OCI-LY7 (cell line): ENCODE measurements around the gene SLC30A7. TPM values are rescaled to one million over a fixed set of nuclear protein-coding genes. Genes with fewer than 3 reads are reported as not detected.

ENCODE experiments used
- BruUV-seq: library from RNA; stranded (reverse); fragments of 400-500 nt; replicated peaks from 2 replicates; lab custom pipeline; 2021; lab: Mats Ljungman, UMichigan
- CTCF ChIA-PET: fragments of 300-600 bp; sonication (Branson Sonifier 250); formaldehyde crosslinking; loops from one replicate; lab custom pipeline; 2022; ENCODE audit warnings: antibody characterized with exemption; ENCODE audit not compliant: unreplicated experiment; lab: Charles Lee
- POLR2A ChIA-PET: fragments of 300-600 bp; sonication (Branson Sonifier 250); formaldehyde crosslinking; loops from one replicate; lab custom pipeline; 2022; ENCODE audit warnings: antibody characterized with exemption; lab: Charles Lee
- DNase-seq: peaks from one replicate; pipeline ENCODE4 v3.0.0-alpha.2; 2015; ENCODE audit warnings: low spot score
- H2AFZ ChIP-seq: fragments of 200-600 bp; sonication (generic), shearing (Covaris generic); 2 replicates; pipeline ENCODE4 v1.6.1; 2014; ENCODE audit warnings: mild to moderate bottlenecking, antibody characterized with exemption, low read length, moderate library complexity
- H3K27ac ChIP-seq: fragments of 200-600 bp; sonication (generic); 2 replicates; pipeline ENCODE4 v1.5.1; 2014; ENCODE audit warnings: mixed run types, low read depth, mild to moderate bottlenecking, moderate library complexity, low read length, inconsistent platforms; ENCODE audit not compliant: poor library complexity, severe bottlenecking
- H3K36me3 ChIP-seq: fragments of 200-600 bp; sonication (generic); 2 replicates; pipeline ENCODE4 v1.6.1; 2014; ENCODE audit warnings: mild to moderate bottlenecking, antibody characterized with exemption, low read length, moderate library complexity, mixed read lengths; ENCODE audit not compliant: insufficient read depth
- H3K4me1 ChIP-seq: fragments of 200-600 bp; sonication (generic); 2 replicates; pipeline ENCODE4 v1.5.1; 2014; ENCODE audit warnings: mild to moderate bottlenecking, low read length; ENCODE audit not compliant: insufficient read depth, poor library complexity, severe bottlenecking
- H3K4me2 ChIP-seq: fragments of 200-600 bp; sonication (generic); 2 replicates; pipeline ENCODE4 v1.6.1; 2014; ENCODE audit warnings: mild to moderate bottlenecking, low read length
- H3K4me3 ChIP-seq: fragments of 200-600 bp; sonication (generic); 2 replicates; pipeline ENCODE4 v1.5.1; 2014; ENCODE audit warnings: mild to moderate bottlenecking, low read depth, low read length; ENCODE audit not compliant: poor library complexity, severe bottlenecking
- H3K79me2 ChIP-seq: fragments of 200-600 bp; sonication (generic); 2 replicates; pipeline ENCODE4 v1.6.1; 2016; ENCODE audit warnings: low read depth, mild to moderate bottlenecking, low read length, moderate library complexity, mixed read lengths; ENCODE audit not compliant: insufficient read depth
- H3K9me2 ChIP-seq: fragments of 200-600 bp; sonication (generic); 2 replicates; pipeline ENCODE4 v1.6.1; 2016; ENCODE audit warnings: mild to moderate bottlenecking, low read length, mixed read lengths; ENCODE audit not compliant: insufficient read depth
- H3K9me3 ChIP-seq: fragments of 200-600 bp; sonication (generic); 2 replicates; pipeline ENCODE4 v1.6.1; 2014; ENCODE audit warnings: mild to moderate bottlenecking, mixed run types, low read length, mixed read lengths
- H4K20me1 ChIP-seq: fragments of 200-600 bp; sonication (generic); 2 replicates; pipeline ENCODE4 v1.6.1; 2014; ENCODE audit warnings: mild to moderate bottlenecking, antibody characterized with exemption, low read length, moderate library complexity, mixed read lengths; ENCODE audit not compliant: insufficient read depth
- EZH2phosphoT487 ChIP-seq: fragments of 200-600 bp; sonication (generic); IDR thresholded peaks from 2 replicates; pipeline ENCODE4 v1.6.1; 2018; ENCODE audit warnings: low read depth, borderline replicate concordance, mild to moderate bottlenecking, mixed run types, antibody characterized with exemption, low read length, moderate library complexity, mixed read lengths
- intact Hi-C: fragments of 100-400 bp; cut with micrococcal nuclease; formaldehyde crosslinking; loops from one replicate; pipeline ENCODE4 v1.10.0; 2022; ENCODE audit not compliant: unreplicated experiment
- total RNA-seq, 2 experiments: library from RNA; depleted of rRNA in 1 of 2; stranded (reverse); fragments of >200 nt in 1 of 2; shearing (Covaris generic) in 1 of 2; gene quantifications; 2 replicates each; pipeline ENCODE4 v1.2.3, GENCODE V29; 2014 to 2022
- TF ChIP-seq, protein P1 (sequence below): fragments of 200-600 bp; sonication (generic); conservative IDR thresholded peaks from 2 replicates; pipeline ENCODE4 v1.5.1; 2014; ENCODE audit warnings: mild to moderate bottlenecking, antibody characterized with exemption, low read length, moderate library complexity, mixed read lengths

The SLC30A7 gene
- total RNA-seq, 2 experiments from 2014 or later: 8.6 to 15.3 TPM

DNA sequence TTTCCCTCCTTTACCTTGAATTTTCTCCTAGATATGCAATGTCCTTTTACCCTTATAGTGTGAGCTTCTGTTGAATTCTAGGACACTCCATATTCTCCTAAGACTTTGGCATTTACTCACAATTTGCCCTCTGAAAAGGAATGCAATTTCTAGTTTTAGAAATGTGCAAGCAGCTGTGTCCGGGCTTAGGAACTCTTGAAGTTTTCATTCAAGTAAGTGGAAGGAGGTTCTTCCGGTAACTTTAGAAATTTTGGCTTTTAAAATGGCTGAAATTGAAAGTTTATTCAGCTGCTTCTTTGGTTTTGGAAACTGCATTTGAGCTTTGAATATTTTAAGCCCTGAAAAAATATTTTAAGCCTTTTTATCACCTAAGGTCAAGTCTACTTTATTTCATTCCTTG lies 73.4 kb downstream of the SLC30A7 start:
- Histone ChIP-seq H2AFZ (no peak overlapping the region), H3K27ac (no peak overlapping the region), H3K36me3 (peaks cover 43% of the 10 kb centered on the region), H3K4me3 (no peak overlapping the region), H3K9me3 (no peaks in the 10 kb centered on the region), H3K4me1 (no peaks in the 10 kb centered on the region), H3K9me2 (no peaks in the 10 kb centered on the region), H4K20me1 (no peaks in the 10 kb centered on the region), H3K79me2 (no peaks in the 10 kb centered on the region), H3K4me2 (no peak overlapping the region)
- TF ChIP-seq, protein P1, sequence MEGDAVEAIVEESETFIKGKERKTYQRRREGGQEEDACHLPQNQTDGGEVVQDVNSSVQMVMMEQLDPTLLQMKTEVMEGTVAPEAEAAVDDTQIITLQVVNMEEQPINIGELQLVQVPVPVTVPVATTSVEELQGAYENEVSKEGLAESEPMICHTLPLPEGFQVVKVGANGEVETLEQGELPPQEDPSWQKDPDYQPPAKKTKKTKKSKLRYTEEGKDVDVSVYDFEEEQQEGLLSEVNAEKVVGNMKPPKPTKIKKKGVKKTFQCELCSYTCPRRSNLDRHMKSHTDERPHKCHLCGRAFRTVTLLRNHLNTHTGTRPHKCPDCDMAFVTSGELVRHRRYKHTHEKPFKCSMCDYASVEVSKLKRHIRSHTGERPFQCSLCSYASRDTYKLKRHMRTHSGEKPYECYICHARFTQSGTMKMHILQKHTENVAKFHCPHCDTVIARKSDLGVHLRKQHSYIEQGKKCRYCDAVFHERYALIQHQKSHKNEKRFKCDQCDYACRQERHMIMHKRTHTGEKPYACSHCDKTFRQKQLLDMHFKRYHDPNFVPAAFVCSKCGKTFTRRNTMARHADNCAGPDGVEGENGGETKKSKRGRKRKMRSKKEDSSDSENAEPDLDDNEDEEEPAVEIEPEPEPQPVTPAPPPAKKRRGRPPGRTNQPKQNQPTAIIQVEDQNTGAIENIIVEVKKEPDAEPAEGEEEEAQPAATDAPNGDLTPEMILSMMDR: no peak
- TF ChIP-seq EZH2phosphoT487: no peak
- DNase-seq: no peak
- intact Hi-C loops: no loop called here
- CTCF ChIA-PET: no interaction called here
- POLR2A ChIA-PET: no interaction called here
- BruUV-seq: no TSS peak

DNA sequence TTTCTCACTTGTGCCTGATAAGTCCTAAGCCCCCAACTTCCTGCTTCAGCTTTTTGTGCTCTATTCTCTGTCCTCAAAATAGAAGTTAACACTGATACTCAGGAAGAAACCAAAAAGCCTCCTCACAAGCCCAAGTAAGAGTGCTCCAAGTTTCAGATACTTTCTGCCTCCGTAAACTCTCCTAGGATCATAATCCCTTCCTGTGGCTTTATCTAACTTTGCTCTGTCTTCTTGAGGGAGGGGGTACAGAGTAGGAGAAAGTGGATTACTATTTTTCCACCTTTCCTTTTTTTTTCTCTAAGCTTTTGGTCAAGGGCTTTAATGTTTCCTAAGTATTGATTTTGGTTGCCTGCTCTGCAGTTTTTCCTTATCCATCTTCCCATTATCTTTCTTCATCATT lies 75.1 kb downstream of the SLC30A7 start:
- Histone ChIP-seq H3K79me2 (no peaks in the 10 kb centered on the region), H3K4me3 (no peak overlapping the region), H3K9me2 (no peaks in the 10 kb centered on the region), H2AFZ (no peak overlapping the region), H4K20me1 (no peaks in the 10 kb centered on the region), H3K9me3 (no peaks in the 10 kb centered on the region), H3K4me2 (no peak overlapping the region), H3K36me3 (peaks cover 40% of the 10 kb centered on the region), H3K4me1 (no peaks in the 10 kb centered on the region), H3K27ac (no peak overlapping the region)
- no peak for TF ChIP-seq EZH2phosphoT487
- TF ChIP-seq, protein P1: no peak
- no peak for DNase-seq
- BruUV-seq: no TSS peak
- intact Hi-C loops: no loop called here
- CTCF ChIA-PET: no interaction called here
- POLR2A ChIA-PET: no interaction called here

GRCh38 chr1:100972185-100972584 lies 76.3 kb downstream of the SLC30A7 start:
- no peak for TF ChIP-seq EZH2phosphoT487
- TF ChIP-seq, protein P1: no peak
- H3K4me3 ChIP-seq: no peak overlapping the region
- H3K4me1 ChIP-seq: no peaks in the 10 kb centered on the region
- no TSS peak for BruUV-seq
- no peaks in the 10 kb centered on the region for H3K79me2 ChIP-seq
- H3K27ac ChIP-seq: no peak overlapping the region
- no peaks in the 10 kb centered on the region for H3K9me3 ChIP-seq
- no peak overlapping the region for H3K4me2 ChIP-seq
- ChIA-PET CTCF (no interaction called here), POLR2A (interaction anchor here (0.6 kb wide), 1 partner anchor 13 kb away, joined by 4 read pairs; no protein-coding TSS in a partner anchor)
- no peak for DNase-seq
- no peaks in the 10 kb centered on the region for H4K20me1 ChIP-seq
- H3K9me2 ChIP-seq: no peaks in the 10 kb centered on the region
- H3K36me3 ChIP-seq: peaks cover 36% of the 10 kb centered on the region
- intact Hi-C loops: no loop called here
- no peak overlapping the region for H2AFZ ChIP-seq
